BJ (cell line): ENCODE results near the gene BEGAIN. TPM values are rescaled to one million over a fixed set of nuclear protein-coding genes. Genes with fewer than 3 reads are reported as not detected.

Source experiments
- CTCF ChIA-PET: fragments of 350-600 bp; formaldehyde crosslinking; extraction: SDS; loops from one replicate; lab custom pipeline; 2021; ENCODE audit warnings: antibody characterized with exemption, inconsistent platforms; lab: Yijun Ruan, JAX
- POLR2A ChIA-PET: fragments of 300-600 bp; sonication (Branson Sonifier 250); formaldehyde crosslinking; extraction: SDS; loops from one replicate; lab custom pipeline; 2021; ENCODE audit warnings: antibody characterized with exemption; lab: Charles Lee
- DNase-seq: peaks from one replicate; pipeline ENCODE4 v3.0.0-alpha.2; 2011; ENCODE audit warnings: low read depth
- H3K27me3 ChIP-seq: 2 replicates; pipeline ENCODE4 v1.6.0; 2011; ENCODE audit warnings: low read length; ENCODE audit not compliant: control insufficient read depth, insufficient read depth
- H3K36me3 ChIP-seq: 2 replicates; pipeline ENCODE4 v1.5.1; 2011; ENCODE audit warnings: low read length; ENCODE audit not compliant: control insufficient read depth, insufficient read depth
- H3K4me3 ChIP-seq: 2 replicates; pipeline ENCODE4 v1.5.1; 2011; ENCODE audit warnings: low read depth, mild to moderate bottlenecking, control low read depth, low read length
- CTCF ChIP-seq: IDR thresholded peaks from 2 replicates; pipeline ENCODE4 v1.5.1; 2011; ENCODE audit warnings: low read depth, mild to moderate bottlenecking, control low read depth, inconsistent platforms, low read length, moderate library complexity; ENCODE audit not compliant: insufficient read depth
- polyA plus RNA-seq: library from polyadenylated mRNA; depleted of rRNA; stranded (reverse); fragments of >200 nt; gene quantifications from 2 replicates; pipeline ENCODE4 v1.2.3, GENCODE V29; 2011

The BEGAIN gene
- polyA plus RNA-seq, 1 experiment = 0.22 TPM

GRCh38 chr14:100629696-100630095 is 42.5 kb upstream of the BEGAIN start:
- DNase-seq = no peak
- CTCF ChIA-PET = no interaction called here
- no peaks in the 10 kb centered on the region for H3K36me3 ChIP-seq
- H3K4me3 ChIP-seq = no peak overlapping the region
- POLR2A ChIA-PET = no interaction called here
- H3K27me3 ChIP-seq = peaks cover 23% of the 10 kb centered on the region
- TF ChIP-seq CTCF = no peak

DNA sequence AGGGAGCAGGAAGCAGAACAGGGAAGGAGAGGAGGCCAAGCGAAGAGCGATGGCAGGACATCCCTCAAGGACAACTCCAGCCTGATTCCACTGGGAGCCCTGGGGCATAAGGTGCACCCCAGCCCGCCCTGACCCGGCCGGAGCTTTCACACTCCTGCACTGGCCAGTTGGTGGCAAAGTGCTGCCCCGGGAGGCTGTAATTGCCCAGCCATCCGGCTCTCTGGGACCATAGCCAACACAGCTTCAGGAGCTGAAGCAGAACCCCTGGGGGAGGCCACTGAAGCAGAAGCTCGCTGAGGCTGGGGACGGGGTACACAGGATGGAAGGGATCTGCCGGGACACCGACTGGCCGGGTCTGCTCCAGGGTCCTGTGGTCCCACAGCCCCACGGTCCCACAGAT is 41.9 kb upstream of the BEGAIN start:
- no peak for TF ChIP-seq CTCF
- no peak for DNase-seq
- Histone ChIP-seq H3K36me3 (no peaks in the 10 kb centered on the region), H3K27me3 (peaks cover 20% of the 10 kb centered on the region), H3K4me3 (no peak overlapping the region)
- ChIA-PET POLR2A (no interaction called here), CTCF (no interaction called here)

- CTCF ChIA-PET = interaction anchor here (0.9 kb wide), 1 partner anchor 243 kb away, joined by 3 read pairs; no protein-coding TSS in a partner anchor
- DNase-seq = no peak
- Histone ChIP-seq H3K27me3 (peaks cover 19% of the 10 kb centered on the region), H3K36me3 (no peaks in the 10 kb centered on the region), H3K4me3 (no peak overlapping the region)
- no peak for TF ChIP-seq CTCF
- POLR2A ChIA-PET = no interaction called here
Observed at GRCh38 chr14:100628225-100628624, 41.0 kb upstream of the BEGAIN start.

- CTCF ChIA-PET = interaction anchor here (1.0 to 1.2 kb wide), 2 partner anchors 9 to 19 kb away, joined by 4 to 5 read pairs; no protein-coding TSS in a partner anchor
- H3K27me3 ChIP-seq = peaks cover 22% of the 10 kb centered on the region
Observed at GRCh38 chr14:100626614-100627013, 39.4 kb upstream of the BEGAIN start.

GRCh38 chr14:100623961-100624360 is 36.7 kb upstream of the BEGAIN start:
- H3K4me3 ChIP-seq = no peak overlapping the region
- CTCF ChIA-PET = interaction anchor here (1.2 kb wide), 2 partner anchors 22 to 275 kb away, joined by 3 to 4 read pairs; no protein-coding TSS in a partner anchor
- H3K36me3 ChIP-seq = no peaks in the 10 kb centered on the region
- TF ChIP-seq CTCF = no peak
- DNase-seq = no peak
- POLR2A ChIA-PET = no interaction called here
- peaks cover 18% of the 10 kb centered on the region for H3K27me3 ChIP-seq

More at GRCh38 chr14:100626614-100627013, 39.4 kb upstream of the BEGAIN start:
- Histone ChIP-seq H3K4me3 (no peak overlapping the region), H3K36me3 (no peaks in the 10 kb centered on the region)
- POLR2A ChIA-PET = no interaction called here
- DNase-seq = no peak
- TF ChIP-seq CTCF = no peak
